Adrenal gland (tissue), 5 donors: ENCODE results near the gene NTS.

Experiments
- POLR2A ChIP-seq, 2 donors: fragments of 450-650 bp; IDR thresholded peaks; one replicate each; pipeline ENCODE4 v1.6.1; 2017; ENCODE audit warnings: antibody characterized with exemption in 2 of 2, mild to moderate bottlenecking in 2 of 2, moderate library complexity in 1 of 2
- TF ChIP-seq, protein P1 (sequence below), 6 experiments: fragments of 450-650 bp in 4 of 6; fragments of 200-600 bp in 2 of 6; sonication (generic) in 1 of 6; IDR thresholded peaks; 1 replicate in 5 of 6; 2 replicates in 1 of 6; pipeline versions ENCODE4 v1.5.1 to v1.8.0; 2016 to 2021; ENCODE audit warnings: antibody characterized with exemption in 6 of 6, mild to moderate bottlenecking in 2 of 6, moderate library complexity in 1 of 6
- donor health status: DM: no; HTN: no; CAD: no.

DNA sequence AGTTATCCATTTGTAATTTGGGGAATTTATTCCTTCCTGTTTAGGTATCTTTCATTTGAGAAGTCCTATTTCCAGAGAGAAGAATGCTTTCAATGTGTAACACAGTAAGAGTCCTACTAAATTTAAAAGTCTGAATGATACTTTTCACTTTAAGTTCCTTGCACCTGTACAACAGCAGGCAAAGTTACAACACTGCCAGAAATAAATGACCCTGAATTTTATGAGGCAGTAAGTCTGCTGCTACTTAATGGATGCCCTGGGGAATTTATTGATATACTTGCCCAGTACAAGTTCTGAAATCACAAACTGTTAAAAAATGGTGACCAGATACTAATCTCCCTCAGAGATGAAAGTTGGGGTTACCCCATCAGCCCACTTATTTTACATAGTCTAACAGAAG, 53.1 kb downstream of the NTS start:
- TF ChIP-seq, protein P1, sequence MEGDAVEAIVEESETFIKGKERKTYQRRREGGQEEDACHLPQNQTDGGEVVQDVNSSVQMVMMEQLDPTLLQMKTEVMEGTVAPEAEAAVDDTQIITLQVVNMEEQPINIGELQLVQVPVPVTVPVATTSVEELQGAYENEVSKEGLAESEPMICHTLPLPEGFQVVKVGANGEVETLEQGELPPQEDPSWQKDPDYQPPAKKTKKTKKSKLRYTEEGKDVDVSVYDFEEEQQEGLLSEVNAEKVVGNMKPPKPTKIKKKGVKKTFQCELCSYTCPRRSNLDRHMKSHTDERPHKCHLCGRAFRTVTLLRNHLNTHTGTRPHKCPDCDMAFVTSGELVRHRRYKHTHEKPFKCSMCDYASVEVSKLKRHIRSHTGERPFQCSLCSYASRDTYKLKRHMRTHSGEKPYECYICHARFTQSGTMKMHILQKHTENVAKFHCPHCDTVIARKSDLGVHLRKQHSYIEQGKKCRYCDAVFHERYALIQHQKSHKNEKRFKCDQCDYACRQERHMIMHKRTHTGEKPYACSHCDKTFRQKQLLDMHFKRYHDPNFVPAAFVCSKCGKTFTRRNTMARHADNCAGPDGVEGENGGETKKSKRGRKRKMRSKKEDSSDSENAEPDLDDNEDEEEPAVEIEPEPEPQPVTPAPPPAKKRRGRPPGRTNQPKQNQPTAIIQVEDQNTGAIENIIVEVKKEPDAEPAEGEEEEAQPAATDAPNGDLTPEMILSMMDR (IDR thresholded peaks at IDR 0.05) = no peak
- TF ChIP-seq POLR2A (IDR thresholded peaks at IDR 0.05) = no peak
